ENCODE data around the gene SLC22A1.

Gene SLC22A1

DNA sequence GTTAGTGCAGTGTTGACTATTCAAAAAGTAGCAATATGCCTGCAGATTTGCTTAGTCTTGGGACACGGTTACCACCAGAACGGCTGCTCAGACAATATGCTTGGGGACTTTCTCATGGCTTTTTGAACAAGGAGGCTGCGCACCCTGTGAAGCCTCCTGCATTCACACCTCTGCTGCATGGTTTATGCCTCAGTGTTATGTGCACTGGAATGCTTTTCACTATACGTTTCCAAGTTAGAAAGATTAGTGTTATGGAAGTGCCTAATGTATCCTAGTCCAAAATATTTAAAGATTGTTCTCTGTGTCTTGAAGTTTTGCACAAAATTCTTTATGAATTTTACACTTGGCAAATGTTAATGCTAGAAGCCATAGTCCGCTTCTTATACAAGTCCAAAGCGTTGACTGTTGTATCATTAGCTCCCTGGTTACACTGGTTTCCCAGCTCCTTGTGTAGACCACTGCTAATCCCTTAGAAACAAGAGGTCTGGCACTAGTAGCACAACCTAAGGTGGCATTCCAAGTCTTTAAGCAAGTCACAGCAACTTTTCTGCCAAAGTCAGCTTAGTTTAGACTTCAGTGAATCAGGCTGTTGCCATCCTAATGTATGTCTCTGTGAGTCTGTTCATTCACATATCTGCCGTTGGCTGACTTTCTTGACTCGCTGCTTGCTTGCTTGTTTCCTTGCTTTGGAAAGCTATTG, 26.3 kb upstream of the SLC22A1 start:
- H3K4me3 ChIP-seq (ENCODE audit: low read length) = no peak overlapping the region
- TF ChIP-seq, protein P1, sequence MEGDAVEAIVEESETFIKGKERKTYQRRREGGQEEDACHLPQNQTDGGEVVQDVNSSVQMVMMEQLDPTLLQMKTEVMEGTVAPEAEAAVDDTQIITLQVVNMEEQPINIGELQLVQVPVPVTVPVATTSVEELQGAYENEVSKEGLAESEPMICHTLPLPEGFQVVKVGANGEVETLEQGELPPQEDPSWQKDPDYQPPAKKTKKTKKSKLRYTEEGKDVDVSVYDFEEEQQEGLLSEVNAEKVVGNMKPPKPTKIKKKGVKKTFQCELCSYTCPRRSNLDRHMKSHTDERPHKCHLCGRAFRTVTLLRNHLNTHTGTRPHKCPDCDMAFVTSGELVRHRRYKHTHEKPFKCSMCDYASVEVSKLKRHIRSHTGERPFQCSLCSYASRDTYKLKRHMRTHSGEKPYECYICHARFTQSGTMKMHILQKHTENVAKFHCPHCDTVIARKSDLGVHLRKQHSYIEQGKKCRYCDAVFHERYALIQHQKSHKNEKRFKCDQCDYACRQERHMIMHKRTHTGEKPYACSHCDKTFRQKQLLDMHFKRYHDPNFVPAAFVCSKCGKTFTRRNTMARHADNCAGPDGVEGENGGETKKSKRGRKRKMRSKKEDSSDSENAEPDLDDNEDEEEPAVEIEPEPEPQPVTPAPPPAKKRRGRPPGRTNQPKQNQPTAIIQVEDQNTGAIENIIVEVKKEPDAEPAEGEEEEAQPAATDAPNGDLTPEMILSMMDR (conservative IDR thresholded peaks at IDR 0.05; ENCODE audit: low read length) = no peak
- no peak for DNase-seq (ENCODE audit: low read depth)

DNA sequence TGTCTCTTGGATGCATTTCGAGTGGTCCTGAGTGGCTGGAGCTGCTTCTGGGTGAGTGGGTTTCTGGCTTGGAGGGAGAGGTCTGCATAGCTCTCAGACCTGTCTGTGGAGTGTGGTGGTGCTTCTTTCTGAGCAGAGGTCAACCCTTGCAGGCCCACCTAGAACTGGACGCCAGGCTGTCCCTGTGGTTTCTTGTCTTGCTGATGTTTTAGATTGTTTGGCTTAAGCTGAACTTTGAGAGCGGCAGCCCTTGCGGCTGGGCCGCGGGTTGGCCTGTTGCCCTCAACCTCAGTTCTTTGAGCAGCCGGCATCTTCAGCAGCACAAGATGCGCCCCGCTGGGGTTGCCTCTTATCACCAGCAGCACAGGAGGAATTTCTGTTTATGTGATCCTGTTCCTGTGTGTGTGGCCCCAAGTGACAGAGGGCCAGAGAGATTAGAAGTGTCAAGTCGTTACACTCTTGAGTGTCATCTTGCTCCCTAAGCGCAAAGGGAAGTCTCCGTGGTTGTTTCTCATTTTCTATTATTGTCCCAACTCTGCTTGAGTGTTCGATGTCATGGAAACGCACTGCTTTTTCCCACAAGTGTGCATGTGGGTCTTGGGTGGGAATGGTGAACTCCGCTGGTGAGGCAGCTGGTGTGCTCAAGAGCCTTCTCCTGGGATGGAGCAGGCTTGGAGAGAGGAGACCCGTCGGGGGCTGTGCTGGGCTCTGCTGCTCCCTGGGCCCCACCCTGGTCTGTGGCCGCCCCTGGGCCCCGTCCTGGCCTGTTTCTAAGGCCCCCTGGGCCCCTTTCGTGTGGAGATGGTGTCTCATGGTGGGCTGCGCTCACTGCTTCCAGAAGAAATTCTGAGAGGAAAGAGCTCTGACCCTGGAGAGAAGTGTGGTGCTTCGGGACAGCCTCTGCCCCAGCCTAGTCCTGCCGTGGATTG, 20.1 kb upstream of the SLC22A1 start:
- TF ChIP-seq, protein P1 (conservative IDR thresholded peaks at IDR 0.05; ENCODE audit: low read length) = no peak
- no peak for DNase-seq (ENCODE audit: low read depth)
- H3K4me3 ChIP-seq (ENCODE audit: low read length) = no peak overlapping the region

DNA sequence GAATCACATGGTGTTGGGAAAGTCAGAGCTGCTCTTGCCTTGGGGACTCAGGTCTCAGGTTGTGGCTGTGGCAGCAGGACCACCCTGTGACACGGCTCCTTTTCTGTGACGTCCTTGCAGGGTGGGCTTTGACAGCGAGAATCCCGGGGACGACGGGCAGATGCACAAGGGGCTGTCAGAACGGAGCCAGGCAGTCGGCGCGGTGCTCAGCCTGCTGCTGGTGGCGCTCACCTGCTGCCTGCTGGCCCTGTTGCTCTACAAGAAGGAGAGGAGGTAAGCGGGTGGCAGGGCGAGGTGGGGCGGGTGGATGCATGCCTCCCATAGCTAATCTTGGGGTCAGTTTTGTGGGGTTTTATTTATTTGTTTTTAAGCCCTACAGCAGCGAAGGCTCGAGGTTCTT, 19.2 kb upstream of the SLC22A1 start:
- no peak overlapping the region for H3K4me3 ChIP-seq (ENCODE audit: low read length)
- TF ChIP-seq, protein P1 (conservative IDR thresholded peaks at IDR 0.05; ENCODE audit: low read length) = no peak
- no peak for DNase-seq (ENCODE audit: low read depth)

DNA sequence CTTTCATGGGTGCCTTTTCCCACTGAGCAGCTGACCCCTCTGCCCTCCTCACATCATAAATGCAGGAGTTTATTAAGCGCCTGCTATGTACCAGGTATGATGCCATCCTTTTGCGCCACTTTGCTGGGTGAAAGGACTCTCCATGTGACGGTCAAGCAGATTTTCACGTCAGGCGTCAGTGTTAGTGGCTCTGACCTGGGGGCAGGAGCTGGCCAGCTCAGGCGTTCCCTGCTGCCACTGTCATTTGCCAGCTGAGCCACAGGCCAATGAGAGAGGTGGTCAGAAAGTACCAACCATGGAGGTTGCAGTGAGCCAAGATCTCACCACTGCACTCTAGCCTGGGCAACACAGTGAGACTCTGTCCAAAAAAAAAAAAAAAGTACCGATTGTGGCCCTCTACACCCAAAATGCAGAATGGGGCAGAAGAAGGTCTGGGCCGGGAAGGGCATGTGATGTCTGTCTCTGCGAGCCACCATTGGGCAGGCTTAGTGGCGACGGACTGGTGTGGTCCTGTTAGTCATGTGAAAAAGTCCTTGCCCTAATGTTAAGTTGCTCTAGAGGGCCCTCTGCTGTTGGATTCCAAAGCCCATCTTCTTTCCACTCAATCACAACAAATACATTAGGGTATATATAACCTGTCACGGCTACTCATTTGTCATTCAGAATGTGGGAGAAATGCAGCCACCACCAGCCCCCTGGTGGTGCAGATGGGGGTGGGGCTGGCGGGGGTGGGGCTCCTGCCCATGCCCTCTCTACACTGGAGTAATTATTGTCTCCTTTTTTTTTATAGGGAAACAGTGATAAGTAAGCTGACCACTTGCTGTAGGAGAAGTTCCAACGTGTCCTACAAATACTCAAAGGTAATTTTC, 18.4 kb upstream of the SLC22A1 start:
- no peak overlapping the region for H3K4me3 ChIP-seq (ENCODE audit: low read length)
- TF ChIP-seq, protein P1 (conservative IDR thresholded peaks at IDR 0.05; ENCODE audit: low read length) = peak; percentile 57
- DNase-seq (ENCODE audit: low read depth) = peak; percentile 43

DNA sequence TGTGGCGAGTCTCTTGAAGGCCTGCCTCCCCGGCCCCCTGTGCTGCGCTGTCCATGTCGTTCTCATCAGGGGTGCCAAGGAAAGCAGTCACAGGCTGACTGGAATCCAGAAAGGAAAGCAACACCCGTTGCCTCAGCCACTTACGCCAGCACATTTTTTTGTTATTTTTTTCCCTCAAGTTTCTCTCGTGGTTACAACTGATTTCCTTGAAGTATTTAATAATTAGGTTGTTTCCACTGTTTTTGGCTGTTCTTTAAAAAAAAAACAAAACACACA, 17.9 kb upstream of the SLC22A1 start:
- DNase-seq (ENCODE audit: low read depth) = no peak
- no peak overlapping the region for H3K4me3 ChIP-seq (ENCODE audit: low read length)
- TF ChIP-seq, protein P1 (conservative IDR thresholded peaks at IDR 0.05; ENCODE audit: low read length) = no peak

DNA sequence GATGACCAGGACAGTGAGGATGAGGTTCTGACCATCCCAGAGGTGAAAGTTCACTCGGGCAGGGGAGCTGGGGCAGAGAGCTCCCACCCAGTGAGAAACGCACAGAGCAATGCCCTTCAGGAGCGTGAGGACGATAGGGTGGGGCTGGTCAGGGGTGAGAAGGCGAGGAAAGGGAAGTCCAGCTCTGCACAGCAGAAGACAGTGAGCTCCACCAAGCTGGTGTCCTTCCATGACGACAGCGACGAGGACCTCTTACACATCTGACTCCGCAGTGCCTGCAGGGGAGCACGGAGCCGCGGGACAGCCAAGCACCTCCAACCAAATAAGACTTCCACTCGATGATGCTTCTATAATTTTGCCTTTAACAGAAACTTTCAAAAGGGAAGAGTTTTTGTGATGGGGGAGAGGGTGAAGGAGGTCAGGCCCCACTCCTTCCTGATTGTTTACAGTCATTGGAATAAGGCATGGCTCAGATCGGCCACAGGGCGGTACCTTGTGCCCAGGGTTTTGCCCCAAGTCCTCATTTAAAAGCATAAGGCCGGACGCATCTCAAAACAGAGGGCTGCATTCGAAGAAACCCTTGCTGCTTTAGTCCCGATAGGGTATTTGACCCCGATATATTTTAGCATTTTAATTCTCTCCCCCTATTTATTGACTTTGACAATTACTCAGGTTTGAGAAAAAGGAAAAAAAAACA, 16.6 kb upstream of the SLC22A1 start:
- no peak overlapping the region for H3K4me3 ChIP-seq (ENCODE audit: low read length)
- TF ChIP-seq, protein P1 (conservative IDR thresholded peaks at IDR 0.05; ENCODE audit: low read length) = no peak
- DNase-seq (ENCODE audit: low read depth) = no peak
